Measurements from ENCODE around the gene ZNF217. TPM values are rescaled to one million over a fixed set of nuclear protein-coding genes. Genes with fewer than 3 reads are reported as not detected.
"Not testable (repeated sequence)": the region's sequence is repeated elsewhere in the genome, so short reads cannot be mapped to it uniquely, and the experiment has no call there.

ZNF217 gene
- total RNA-seq, 1 experiment from 2014 or later, result 9.7 TPM

- DNase-seq (ENCODE audit: low read depth), result no peak
Measured at GRCh38 chr20:53598140-53599043, 4.8 kb upstream of the ZNF217 start.

GRCh38 chr20:53597521-53598120 is 4.0 kb upstream of the ZNF217 start:
- no peak for DNase-seq (ENCODE audit: low read depth)

- no peak for DNase-seq (ENCODE audit: low read depth)
Measured at GRCh38 chr20:53597030-53597482, 3.4 kb upstream of the ZNF217 start.

GRCh38 chr20:53596189-53597001 is 2.8 kb upstream of the ZNF217 start:
- not testable (repeated sequence) for DNase-seq (ENCODE audit: low read depth)

GRCh38 chr20:53595742-53596141 is 2.1 kb upstream of the ZNF217 start:
- not testable (repeated sequence) for DNase-seq (ENCODE audit: low read depth)

GRCh38 chr20:53595018-53595378 is 1.4 kb upstream of the ZNF217 start:
- DNase-seq (ENCODE audit: low read depth), result no peak

GRCh38 chr20:53594068-53595017 is 704 bp upstream of the ZNF217 start:
- DNase-seq (ENCODE audit: low read depth), result peak; percentile 94

GRCh38 chr20:53592992-53593465 is 610 bp downstream of the ZNF217 start:
- DNase-seq (ENCODE audit: low read depth), result peak; percentile 45

- peak; percentile 83 for DNase-seq (ENCODE audit: low read depth)
Measured at GRCh38 chr20:53592454-53592991, 1.1 kb downstream of the ZNF217 start.

GRCh38 chr20:53591941-53592441 is 1.6 kb downstream of the ZNF217 start:
- DNase-seq (ENCODE audit: low read depth), result not testable (repeated sequence)

GRCh38 chr20:53591206-53591741 is 2.4 kb downstream of the ZNF217 start:
- not testable (repeated sequence) for DNase-seq (ENCODE audit: low read depth)

- DNase-seq (ENCODE audit: low read depth), result not testable (repeated sequence)
Measured at GRCh38 chr20:53590608-53591007, 3.0 kb downstream of the ZNF217 start.

GRCh38 chr20:53590122-53590521 is 3.5 kb downstream of the ZNF217 start:
- DNase-seq (ENCODE audit: low read depth), result not testable (repeated sequence)

GRCh38 chr20:53589321-53590065 is 4.1 kb downstream of the ZNF217 start:
- DNase-seq (ENCODE audit: low read depth), result not testable (repeated sequence)

- not testable (repeated sequence) for DNase-seq (ENCODE audit: low read depth)
Measured at GRCh38 chr20:53587157-53587703, 6.4 kb downstream of the ZNF217 start.

GRCh38 chr20:53586640-53587039 is 7.0 kb downstream of the ZNF217 start:
- no peak for DNase-seq (ENCODE audit: low read depth)

GRCh38 chr20:53585910-53586309 is 7.7 kb downstream of the ZNF217 start:
- not testable (repeated sequence) for DNase-seq (ENCODE audit: low read depth)

GRCh38 chr20:53585004-53585569 is 8.6 kb downstream of the ZNF217 start:
- DNase-seq (ENCODE audit: low read depth), result not testable (repeated sequence)

- not testable (repeated sequence) for DNase-seq (ENCODE audit: low read depth)
Measured at GRCh38 chr20:53584550-53584913, 9.1 kb downstream of the ZNF217 start.
